ENCODE data around the gene MAGI2.

DNA sequence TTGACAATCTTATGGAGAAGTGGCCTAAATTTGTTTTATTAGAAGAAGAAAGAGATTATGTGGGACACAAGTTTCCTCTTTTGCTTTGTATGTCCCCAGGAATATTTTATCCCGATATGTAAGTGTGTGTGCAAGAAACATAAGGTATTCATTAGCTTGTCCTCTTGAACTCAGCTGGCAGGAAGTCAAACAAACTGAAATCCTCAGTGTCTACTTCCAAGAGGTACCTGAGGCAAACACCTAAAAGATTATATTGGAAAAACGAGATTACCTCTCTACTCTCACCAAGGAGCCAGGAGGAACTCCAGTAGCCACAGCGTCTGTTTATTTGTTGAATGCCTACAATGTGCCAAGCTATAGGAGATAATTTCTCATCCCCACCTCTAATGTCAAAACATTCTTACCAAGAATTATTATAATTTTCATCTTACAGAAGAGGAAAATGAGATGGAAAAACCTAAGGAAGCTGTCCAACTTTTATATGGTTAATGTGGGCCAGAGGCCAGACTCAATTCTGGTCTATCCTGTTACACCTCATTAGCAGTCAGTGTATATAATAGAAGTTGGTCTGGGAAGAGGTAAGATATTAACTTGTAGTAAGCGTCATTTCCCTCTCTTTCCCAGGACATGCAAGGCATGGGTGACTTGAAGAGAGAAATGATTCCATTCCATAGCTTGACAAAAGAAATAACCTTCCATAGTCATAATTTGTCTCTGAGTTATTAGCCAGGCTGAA, 692.7 kb downstream of the MAGI2 start:
- TF ChIP-seq, protein P1, sequence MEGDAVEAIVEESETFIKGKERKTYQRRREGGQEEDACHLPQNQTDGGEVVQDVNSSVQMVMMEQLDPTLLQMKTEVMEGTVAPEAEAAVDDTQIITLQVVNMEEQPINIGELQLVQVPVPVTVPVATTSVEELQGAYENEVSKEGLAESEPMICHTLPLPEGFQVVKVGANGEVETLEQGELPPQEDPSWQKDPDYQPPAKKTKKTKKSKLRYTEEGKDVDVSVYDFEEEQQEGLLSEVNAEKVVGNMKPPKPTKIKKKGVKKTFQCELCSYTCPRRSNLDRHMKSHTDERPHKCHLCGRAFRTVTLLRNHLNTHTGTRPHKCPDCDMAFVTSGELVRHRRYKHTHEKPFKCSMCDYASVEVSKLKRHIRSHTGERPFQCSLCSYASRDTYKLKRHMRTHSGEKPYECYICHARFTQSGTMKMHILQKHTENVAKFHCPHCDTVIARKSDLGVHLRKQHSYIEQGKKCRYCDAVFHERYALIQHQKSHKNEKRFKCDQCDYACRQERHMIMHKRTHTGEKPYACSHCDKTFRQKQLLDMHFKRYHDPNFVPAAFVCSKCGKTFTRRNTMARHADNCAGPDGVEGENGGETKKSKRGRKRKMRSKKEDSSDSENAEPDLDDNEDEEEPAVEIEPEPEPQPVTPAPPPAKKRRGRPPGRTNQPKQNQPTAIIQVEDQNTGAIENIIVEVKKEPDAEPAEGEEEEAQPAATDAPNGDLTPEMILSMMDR (IDR thresholded peaks at IDR 0.05) = no peak
- TF ChIP-seq POLR2A (IDR thresholded peaks at IDR 0.05) = no peak
